HG03521 (cell line): Measurements from ENCODE around the gene MAMDC2.
"Not testable (repeated sequence)": the region's sequence is repeated elsewhere in the genome, so short reads cannot be mapped to it uniquely, and the experiment has no call there.

Source experiments
- ATAC-seq: cut with Tn5 transposase; IDR thresholded peaks from one replicate; pipeline ENCODE4 v1.9.1; 2021; ENCODE audit warnings: mild to moderate bottlenecking, moderate library complexity; ENCODE audit not compliant: unreplicated experiment

Gene MAMDC2

GRCh38 chr9:70035691-70036090, 8.0 kb upstream of the MAMDC2 start:
- ATAC-seq, result no peak

DNA sequence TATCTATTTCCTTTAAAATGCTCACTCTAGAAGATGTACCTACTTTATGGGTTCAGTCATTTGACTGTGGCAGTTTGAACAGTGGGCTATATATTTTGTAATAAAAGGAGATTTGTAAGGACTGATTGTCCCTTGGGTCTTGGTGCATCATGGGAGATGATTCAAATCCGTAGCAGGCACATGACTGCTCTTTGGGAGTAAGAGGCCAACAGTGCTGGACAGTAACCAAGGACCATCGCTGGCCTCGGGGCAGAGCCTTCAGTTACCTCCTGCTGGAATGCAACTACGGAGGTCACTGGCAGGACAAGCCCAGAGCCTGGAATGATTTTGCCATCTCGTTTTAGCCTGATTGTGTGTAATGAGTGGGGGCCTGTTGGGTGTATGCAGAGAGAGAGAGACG, 7.0 kb upstream of the MAMDC2 start:
- ATAC-seq, result no peak

GRCh38 chr9:70038171-70038621, 5.5 kb upstream of the MAMDC2 start:
- not testable (repeated sequence) for ATAC-seq

- ATAC-seq, result no peak
Measured at GRCh38 chr9:70040376-70040903, 3.2 kb upstream of the MAMDC2 start.

DNA sequence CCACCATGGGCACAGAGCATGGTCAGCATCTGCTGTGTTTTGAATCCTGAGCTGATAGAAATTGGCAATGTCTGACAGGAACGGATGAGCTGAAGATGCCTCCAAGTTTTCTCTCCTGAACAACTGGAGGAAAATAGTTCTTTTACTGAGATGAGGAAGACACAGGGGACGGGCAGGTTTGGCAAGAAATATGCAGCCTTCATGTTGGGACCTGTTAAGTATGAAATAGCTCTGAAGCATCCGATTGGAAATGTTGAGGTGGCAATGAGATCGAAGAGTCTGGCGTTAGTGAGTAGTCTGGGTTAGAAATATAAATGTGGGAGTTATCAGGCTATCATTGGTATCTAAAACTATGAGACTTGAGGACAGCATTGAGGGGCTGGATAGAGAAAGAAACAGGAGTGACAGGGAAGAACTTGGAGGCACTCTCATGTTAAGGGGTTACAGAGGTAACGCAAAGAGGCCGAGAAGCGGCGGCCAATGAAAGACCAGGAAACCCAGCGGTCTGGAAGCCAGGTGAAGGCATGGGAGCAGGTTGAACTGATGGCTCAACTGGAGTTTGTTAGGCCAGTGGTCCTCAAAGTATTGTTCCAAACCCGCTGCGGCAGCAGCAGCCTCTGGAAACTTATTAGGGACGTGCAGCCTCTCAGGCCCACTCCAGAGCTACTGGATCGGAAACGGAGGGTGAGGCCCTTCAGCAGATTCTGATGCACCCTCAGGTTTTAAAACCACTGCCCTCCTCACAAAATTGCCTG, 1.0 kb upstream of the MAMDC2 start:
- no peak for ATAC-seq

- ATAC-seq, result no peak
Measured at GRCh38 chr9:70043285-70043684, 363 bp upstream of the MAMDC2 start.

- no peak for ATAC-seq
Measured at GRCh38 chr9:70044490-70045307, 1.1 kb downstream of the MAMDC2 start.

- ATAC-seq, result no peak
Measured at GRCh38 chr9:70045452-70045851, 1.8 kb downstream of the MAMDC2 start.

- ATAC-seq, result no peak
Measured at GRCh38 chr9:70046274-70047070, 2.8 kb downstream of the MAMDC2 start.

DNA sequence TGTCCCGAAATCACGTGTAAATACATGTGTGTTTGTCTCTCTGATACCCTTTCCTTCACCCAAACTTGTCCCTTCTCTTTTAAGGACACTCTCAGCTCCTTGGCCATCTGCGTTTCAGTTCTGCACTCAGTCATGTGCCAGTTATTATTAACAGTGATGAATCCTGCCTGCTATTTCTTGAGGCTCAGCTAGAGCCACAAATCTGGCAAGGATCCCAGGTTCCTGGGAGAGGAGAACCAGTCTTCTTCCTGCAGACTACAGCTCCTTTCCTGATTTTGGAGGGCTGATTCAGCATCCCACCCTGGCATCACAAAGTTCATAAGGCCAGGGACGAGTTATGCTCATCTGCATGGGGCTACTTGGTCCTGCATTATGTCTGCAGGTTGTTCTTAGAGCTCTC, 5.6 kb downstream of the MAMDC2 start:
- no peak for ATAC-seq

DNA sequence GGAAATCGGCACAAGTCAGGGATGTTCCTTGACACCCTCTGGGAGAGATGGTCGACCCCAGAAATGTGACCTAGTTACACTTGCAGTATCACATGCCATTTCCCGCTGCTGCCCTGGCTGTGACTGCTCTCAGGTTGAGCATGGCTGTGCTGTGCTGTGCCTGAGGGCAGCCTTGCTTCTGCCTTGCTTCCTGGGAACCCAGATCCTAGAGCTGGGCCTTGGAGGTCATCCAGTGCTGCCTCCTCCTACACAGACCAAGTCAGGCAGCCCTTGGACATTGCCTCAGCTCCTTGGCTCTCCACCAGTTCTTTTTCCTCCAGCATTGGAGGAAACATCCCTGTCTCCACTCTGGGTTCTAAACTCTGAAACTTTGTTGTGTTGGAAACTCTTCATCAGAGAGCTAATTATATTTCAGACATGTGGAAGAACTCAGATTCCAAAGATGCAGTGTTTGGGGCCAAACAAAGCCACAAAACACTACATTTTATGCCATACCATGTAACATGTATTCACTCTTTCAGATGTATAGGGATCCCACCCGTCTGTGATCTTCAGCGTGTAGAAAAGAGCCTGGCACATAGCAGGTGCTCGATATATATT, 6.1 kb downstream of the MAMDC2 start:
- ATAC-seq, result no peak

DNA sequence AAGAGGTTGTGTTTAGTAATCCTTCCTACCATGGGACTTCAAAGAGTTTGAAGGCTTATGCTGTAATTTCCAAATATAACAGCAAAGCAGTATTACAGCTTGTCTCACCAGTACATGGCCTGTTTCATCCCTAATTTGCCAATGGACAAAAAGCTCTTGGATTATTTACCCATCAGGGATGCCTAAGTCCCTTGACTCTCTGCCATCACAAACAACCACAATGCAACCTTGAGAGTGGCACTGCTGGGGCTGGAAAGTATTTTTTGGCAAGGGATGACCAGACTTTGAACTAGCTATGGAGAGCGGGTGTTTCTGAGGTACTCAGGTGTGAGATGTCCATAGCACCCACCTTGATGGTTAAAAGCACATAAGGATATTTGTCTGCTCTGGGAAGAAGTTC, 9.1 kb downstream of the MAMDC2 start:
- no peak for ATAC-seq

- ATAC-seq, result no peak
Measured at GRCh38 chr9:70053864-70054263, 10.2 kb downstream of the MAMDC2 start.

GRCh38 chr9:70054521-70054920, 10.9 kb downstream of the MAMDC2 start:
- no peak for ATAC-seq

DNA sequence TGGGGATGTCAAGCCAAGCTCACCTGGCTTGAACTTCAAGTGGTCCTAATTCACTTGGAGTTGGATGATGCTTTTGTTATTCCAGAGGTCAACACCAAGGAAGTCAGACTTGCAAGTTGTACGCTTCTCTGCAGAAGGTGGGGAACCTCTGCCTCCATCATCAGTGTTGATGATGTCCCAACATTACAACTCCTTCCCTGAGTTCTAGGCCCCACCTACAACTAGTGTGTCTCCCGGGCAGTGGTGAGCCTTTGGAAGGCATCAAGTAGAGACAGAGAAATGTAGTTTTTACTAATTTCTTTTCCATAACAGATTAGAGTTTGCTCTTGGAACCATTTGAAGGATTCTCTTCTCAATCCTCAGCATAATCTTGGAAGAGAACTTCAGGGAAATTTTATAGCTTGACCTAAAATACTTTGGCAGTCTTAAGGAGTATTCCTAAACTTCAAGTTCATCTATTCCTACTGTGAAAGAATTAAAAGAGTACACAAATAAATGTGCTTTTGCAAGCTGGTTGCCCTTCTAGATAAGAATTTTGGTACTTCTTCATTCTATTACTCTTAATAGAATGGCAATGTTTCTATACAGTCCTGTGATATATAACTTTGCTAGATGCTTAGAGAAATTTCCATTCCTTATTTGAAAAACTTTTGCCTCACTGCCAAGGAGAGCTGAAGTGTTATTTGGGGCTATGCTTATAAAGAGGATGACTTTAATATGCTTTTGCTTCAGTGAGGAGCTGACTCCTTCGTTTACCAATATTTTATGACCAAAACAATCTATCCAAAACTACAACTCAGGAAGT, 12.0 kb downstream of the MAMDC2 start:
- no peak for ATAC-seq

- no peak for ATAC-seq
Measured at GRCh38 chr9:70056211-70056944, 12.7 kb downstream of the MAMDC2 start.

DNA sequence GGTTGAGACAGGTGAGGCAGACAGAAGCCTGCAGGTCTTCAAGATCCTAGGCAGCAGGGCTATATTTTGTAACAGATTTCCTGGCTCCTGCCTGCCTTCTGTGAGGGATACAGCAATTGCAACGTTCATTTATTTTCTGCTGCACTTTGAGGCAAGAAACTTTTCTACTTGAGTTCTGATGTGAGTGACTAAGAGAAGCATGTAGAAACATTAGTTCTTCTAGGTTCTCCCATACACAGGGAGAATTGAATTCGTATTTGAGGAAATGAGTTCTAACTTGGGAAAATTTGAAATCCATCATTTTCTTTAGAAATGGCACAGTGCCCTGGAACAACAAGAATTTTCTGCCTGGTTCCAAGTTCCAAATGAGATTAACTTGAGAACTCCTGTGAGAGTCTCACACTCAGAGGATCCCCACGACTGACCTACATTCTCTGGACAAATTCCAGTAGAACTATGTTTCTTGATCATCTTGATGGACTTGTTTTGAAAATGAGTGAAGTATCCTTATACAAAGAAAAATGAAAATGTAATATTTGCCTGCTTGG, 15.0 kb downstream of the MAMDC2 start:
- ATAC-seq, result no peak

- no peak for ATAC-seq
Measured at GRCh38 chr9:70060148-70060882, 16.7 kb downstream of the MAMDC2 start.
